ENCODE results near the gene MUTYH. TPM values are rescaled to one million over a fixed set of nuclear protein-coding genes. Genes with fewer than 3 reads are reported as not detected.

MUTYH gene
- total and polyA plus RNA-seq, 9 donors, result 10.6 to 38.8 (median 25.3) TPM

- peak overlapping the region; percentile 28 to 61 for H3K27ac ChIP-seq
- H3K27me3 ChIP-seq, result no peaks in the 10 kb centered on the region
- H3K36me3 ChIP-seq, result no peaks in the 10 kb centered on the region
- TF ChIP-seq POLR2A (IDR thresholded peaks at IDR 0.05) (no peak), CTCF (IDR thresholded peaks at IDR 0.05) (no peak), EP300 (IDR thresholded peaks at IDR 0.05) (no peak)
- peaks cover 13% of the 10 kb centered on the region for H3K4me1 ChIP-seq (ENCODE audit: insufficient read depth)
- peak in 3 of 5 donors; percentile 42 to 54 (median 49) for DNase-seq
- no peaks in the 10 kb centered on the region for H3K9me3 ChIP-seq
- no peak overlapping the region for H3K4me3 ChIP-seq
- 42% methylated on average over 3 of the region's 3 CpGs for WGBS, 3 donors
- intact Hi-C loops (cut with DNase I), result loop anchor here in 1 of 4 donors (10.0 kb wide), 1 partner anchor 236 kb away; the partner anchor contains the start of gene NASP
Measured at GRCh38 chr1:45348966-45349677, 8.9 kb upstream of the MUTYH start.

GRCh38 chr1:45348609-45348965 lies 8.3 kb upstream of the MUTYH start:
- Histone ChIP-seq H3K27me3 (no peaks in the 10 kb centered on the region), H3K27ac (peak overlapping the region; percentile 28 to 61), H3K9me3 (no peaks in the 10 kb centered on the region), H3K4me3 (no peak overlapping the region), H3K36me3 (no peaks in the 10 kb centered on the region), H3K4me1 (ENCODE audit: insufficient read depth) (peaks cover 13% of the 10 kb centered on the region)
- no peak for TF ChIP-seq CTCF (IDR thresholded peaks at IDR 0.05)
- no peak for TF ChIP-seq POLR2A (IDR thresholded peaks at IDR 0.05)
- TF ChIP-seq EP300 (IDR thresholded peaks at IDR 0.05), result no peak
- intact Hi-C loops (cut with DNase I), result loop anchor here in 1 of 4 donors (10.0 kb wide), 1 partner anchor 236 kb away; the partner anchor contains the start of gene NASP
- 14 to 19% (median 15%) methylated on average over 1 of the region's 1 CpG for WGBS, 3 donors
- DNase-seq, result no peak

GRCh38 chr1:45348020-45348419 lies 7.8 kb upstream of the MUTYH start:
- TF ChIP-seq EP300 (IDR thresholded peaks at IDR 0.05), result no peak
- TF ChIP-seq POLR2A (IDR thresholded peaks at IDR 0.05), result no peak
- TF ChIP-seq CTCF (IDR thresholded peaks at IDR 0.05), result no peak
- DNase-seq, result no peak
- Histone ChIP-seq H3K36me3 (no peaks in the 10 kb centered on the region), H3K9me3 (no peaks in the 10 kb centered on the region), H3K4me1 (ENCODE audit: insufficient read depth) (peaks cover 13% of the 10 kb centered on the region), H3K27ac (peak overlapping the region; percentile 28 to 61), H3K27me3 (no peaks in the 10 kb centered on the region), H3K4me3 (no peak overlapping the region)
- 75 to 85% (median 81%) methylated on average over 2 of the region's 2 CpGs for WGBS, 3 donors
- intact Hi-C loops (cut with DNase I), result loop anchor here in 1 of 4 donors (10.0 kb wide), 1 partner anchor 237 kb away; the partner anchor contains the start of gene NASP

- Histone ChIP-seq H3K27me3 (no peaks in the 10 kb centered on the region), H3K36me3 (no peaks in the 10 kb centered on the region), H3K4me3 (no peak overlapping the region), H3K27ac (no peak overlapping the region), H3K9me3 (no peaks in the 10 kb centered on the region), H3K4me1 (ENCODE audit: insufficient read depth) (peaks cover 12% of the 10 kb centered on the region)
- intact Hi-C loops (cut with DNase I), result loop anchor here in 1 of 4 donors (10.0 kb wide), 1 partner anchor 238 kb away; the partner anchor contains the start of gene NASP
- no peak for DNase-seq
- TF ChIP-seq CTCF (IDR thresholded peaks at IDR 0.05) (no peak), EP300 (IDR thresholded peaks at IDR 0.05) (no peak), POLR2A (IDR thresholded peaks at IDR 0.05) (no peak)
- WGBS, 3 donors, result 76 to 88% (median 85%) methylated on average over 2 of the region's 2 CpGs
Measured at GRCh38 chr1:45346473-45346872, 6.2 kb upstream of the MUTYH start.

Measured in ovary (tissue), 9 donors.